KMS-11 (cell line): ENCODE data around the gene SCD.

ENCODE experiments used
- H2AFZ ChIP-seq: fragments of 200-600 bp; sonication (generic); 2 replicates; pipeline ENCODE4 v1.6.1; 2016; ENCODE audit warnings: antibody characterized with exemption, mixed run types, low read depth
- H3K27ac ChIP-seq: fragments of 200-600 bp; sonication (generic); 2 replicates; pipeline ENCODE4 v1.6.1; 2016; ENCODE audit warnings: mild to moderate bottlenecking, mixed run types
- H3K27me3 ChIP-seq: fragments of 200-600 bp; sonication (generic); 2 replicates; pipeline ENCODE4 v1.6.1; 2017; ENCODE audit warnings: mild to moderate bottlenecking, low read depth, mixed run types, moderate library complexity; ENCODE audit not compliant: insufficient read depth
- H3K36me3 ChIP-seq: fragments of 200-600 bp; sonication (generic); 2 replicates; pipeline ENCODE4 v1.6.1; 2017; ENCODE audit warnings: mild to moderate bottlenecking, mixed run types; ENCODE audit not compliant: insufficient read depth
- H3K4me1 ChIP-seq: fragments of 200-600 bp; sonication (generic); 2 replicates; pipeline ENCODE4 v1.6.1; 2016; ENCODE audit warnings: mild to moderate bottlenecking, low read depth, mixed run types; ENCODE audit not compliant: poor library complexity, severe bottlenecking
- H3K4me2 ChIP-seq: fragments of 200-600 bp; sonication (generic); 2 replicates; pipeline ENCODE4 v1.7.0; 2016; ENCODE audit warnings: mild to moderate bottlenecking, mixed run types
- H3K4me3 ChIP-seq: fragments of 200-600 bp; sonication (generic); IDR thresholded peaks from 2 replicates; pipeline ENCODE4 v1.6.1; 2017; ENCODE audit warnings: low read depth, low read length, mixed read lengths; ENCODE audit not compliant: insufficient read depth
- H3K79me2 ChIP-seq: fragments of 200-600 bp; sonication (generic); 2 replicates; pipeline ENCODE4 v1.6.1; 2016; ENCODE audit warnings: low read depth, mixed run types; ENCODE audit not compliant: insufficient read depth
- H3K9ac ChIP-seq: fragments of 200-600 bp; sonication (generic); 2 replicates; pipeline ENCODE4 v1.6.1; 2016; ENCODE audit warnings: mild to moderate bottlenecking, mixed run types
- H4K20me1 ChIP-seq: fragments of 200-600 bp; sonication (generic); 2 replicates; pipeline ENCODE4 v1.6.1; 2016; ENCODE audit warnings: mild to moderate bottlenecking, mixed run types; ENCODE audit not compliant: insufficient read depth
- CTCF ChIP-seq: fragments of 200-600 bp; sonication (generic); conservative IDR thresholded peaks from 2 replicates; pipeline ENCODE4 v1.6.1; 2017; ENCODE audit warnings: low read depth, mild to moderate bottlenecking, antibody characterized with exemption, low read length, moderate library complexity, mixed read lengths

SCD gene

GRCh38 chr10:100368721-100369120 is 21.7 kb downstream of the SCD start:
- Histone ChIP-seq H4K20me1 (no peaks in the 10 kb centered on the region), H3K9ac (no peak overlapping the region), H3K4me3 (no peak overlapping the region), H3K4me2 (no peak overlapping the region), H3K27ac (no peak overlapping the region), H3K79me2 (no peaks in the 10 kb centered on the region), H3K4me1 (peaks cover 49% of the 10 kb centered on the region), H2AFZ (no peak overlapping the region), H3K27me3 (no peaks in the 10 kb centered on the region), H3K36me3 (no peaks in the 10 kb centered on the region)
- TF ChIP-seq CTCF = no peak

DNA sequence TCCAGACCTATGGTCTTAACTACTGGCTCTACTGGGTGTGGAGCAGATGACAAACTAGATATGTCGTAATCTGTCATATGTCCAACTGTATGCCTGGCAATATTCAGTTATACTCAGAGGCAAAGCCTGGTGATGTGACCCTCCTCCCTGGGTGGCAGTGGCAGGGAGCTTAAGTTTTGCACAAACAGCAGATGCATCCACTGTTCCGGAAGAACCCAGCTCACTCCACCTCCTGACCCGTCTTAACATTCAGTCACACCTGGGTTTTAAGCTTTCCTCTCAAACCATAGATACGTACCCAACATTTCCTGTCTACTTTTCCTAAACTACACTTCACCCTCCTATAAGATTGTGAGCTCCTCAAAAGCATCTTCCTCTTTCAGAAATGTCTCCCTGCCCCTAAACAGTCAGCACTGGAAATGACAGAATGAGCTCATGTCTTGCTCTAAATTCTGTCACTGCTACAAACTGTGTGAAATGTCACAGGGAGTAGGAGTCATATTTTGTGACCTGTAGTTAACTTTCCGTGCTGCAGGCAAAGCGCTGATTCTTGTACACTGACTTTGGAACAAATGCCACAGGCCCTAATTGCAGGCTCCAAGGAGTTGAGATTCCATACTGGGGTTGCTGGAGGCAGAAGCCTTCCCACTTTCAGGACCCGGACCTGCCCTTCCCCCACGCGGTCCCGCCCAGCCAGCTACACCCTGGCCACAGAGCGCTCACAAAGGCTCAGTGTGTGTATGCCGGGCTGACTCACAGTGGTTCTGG is 23.9 kb downstream of the SCD start:
- H3K27me3 ChIP-seq = no peaks in the 10 kb centered on the region
- no peak for TF ChIP-seq CTCF
- no peak overlapping the region for H3K4me3 ChIP-seq
- peak overlapping the region; percentile 81 for H3K27ac ChIP-seq
- H3K79me2 ChIP-seq = peaks cover 14% of the 10 kb centered on the region; the same call in 1 of the 2 replicates
- peaks cover 63% of the 10 kb centered on the region for H3K4me1 ChIP-seq
- peak overlapping the region; percentile 60 for H2AFZ ChIP-seq
- H3K9ac ChIP-seq = peak overlapping the region; percentile 42
- no peaks in the 10 kb centered on the region for H3K36me3 ChIP-seq
- H4K20me1 ChIP-seq = no peaks in the 10 kb centered on the region
- H3K4me2 ChIP-seq = peak overlapping the region; percentile 61

GRCh38 chr10:100371482-100372027 is 24.5 kb downstream of the SCD start:
- no peak for TF ChIP-seq CTCF
- Histone ChIP-seq H4K20me1 (no peaks in the 10 kb centered on the region), H3K27me3 (no peaks in the 10 kb centered on the region), H3K27ac (peak overlapping the region; percentile 81), H3K79me2 (peaks cover 14% of the 10 kb centered on the region; the same call in 1 of the 2 replicates), H3K9ac (peak overlapping the region; percentile 42), H3K4me1 (peaks cover 58% of the 10 kb centered on the region), H3K4me3 (no peak overlapping the region), H3K36me3 (no peaks in the 10 kb centered on the region), H3K4me2 (peak overlapping the region; percentile 61), H2AFZ (peak overlapping the region; percentile 60)

DNA sequence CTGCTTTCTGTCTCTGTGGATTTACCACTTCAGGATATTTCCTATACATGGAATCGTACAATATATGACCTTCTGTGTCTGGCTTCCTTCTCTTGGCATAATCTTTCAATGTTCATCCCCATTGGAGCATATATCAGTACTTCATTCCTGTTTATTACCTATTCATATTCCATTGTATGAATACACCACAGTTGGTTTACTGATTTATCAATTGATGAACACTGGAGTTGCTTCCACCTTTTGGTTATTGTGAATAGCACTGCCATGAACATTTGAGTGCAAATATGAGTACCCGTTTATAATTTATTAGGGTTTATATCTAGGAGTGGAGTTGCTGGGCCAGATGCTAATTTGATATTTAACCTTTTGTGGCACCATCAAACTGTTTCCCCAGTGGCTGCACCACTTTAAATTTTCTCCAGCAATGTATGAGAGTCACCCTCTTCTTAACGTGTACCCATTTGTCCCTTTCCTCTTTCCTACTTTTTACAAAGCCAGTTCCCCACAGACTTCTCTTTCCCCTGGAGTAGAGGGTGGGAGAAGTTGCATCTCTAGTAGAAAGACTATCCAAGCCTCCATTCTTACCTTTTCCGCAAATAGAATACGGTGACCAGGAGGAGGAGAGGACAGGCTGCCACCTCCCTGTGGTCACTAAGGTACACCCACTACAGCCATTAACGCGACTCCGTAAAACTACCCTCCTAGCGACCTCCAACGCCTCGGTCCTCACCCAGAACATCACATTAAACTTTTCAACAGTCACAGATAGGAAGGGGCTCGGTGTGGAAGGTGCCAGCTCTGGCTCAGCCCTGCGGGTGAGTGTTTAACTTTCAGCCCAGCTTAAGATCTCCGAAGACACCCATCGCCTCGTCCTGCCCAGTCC is 25.6 kb downstream of the SCD start:
- Histone ChIP-seq H3K27me3 (no peaks in the 10 kb centered on the region), H3K79me2 (peaks cover 14% of the 10 kb centered on the region; the same call in 1 of the 2 replicates), H3K4me1 (peaks cover 55% of the 10 kb centered on the region), H3K36me3 (no peaks in the 10 kb centered on the region), H3K4me2 (peak overlapping the region; percentile 65), H3K4me3 (no peak overlapping the region), H3K27ac (peak overlapping the region; percentile 90), H2AFZ (peak overlapping the region; percentile 64; the same call in 1 of the 2 replicates), H3K9ac (peak overlapping the region; percentile 85), H4K20me1 (no peaks in the 10 kb centered on the region)
- no peak for TF ChIP-seq CTCF
